AG09309 (cell line): ENCODE data around the gene KLHL21.

Experiments used
- DNase-seq: peaks from one replicate; pipeline ENCODE4 v3.0.0-alpha.2; 2010; ENCODE audit warnings: low read depth
- H3K4me3 ChIP-seq: 2 replicates; pipeline ENCODE4 v1.5.1; 2011; ENCODE audit warnings: mild to moderate bottlenecking, low read depth, low read length, moderate library complexity; ENCODE audit not compliant: control insufficient read depth
- TF ChIP-seq, protein P1 (sequence below): IDR thresholded peaks from 2 replicates; pipeline ENCODE4 v1.5.1; 2011; ENCODE audit warnings: mild to moderate bottlenecking, low read depth, low read length, inconsistent platforms; ENCODE audit not compliant: insufficient read depth, control insufficient read depth; ENCODE audit errors: missing control alignments

Gene KLHL21

DNA sequence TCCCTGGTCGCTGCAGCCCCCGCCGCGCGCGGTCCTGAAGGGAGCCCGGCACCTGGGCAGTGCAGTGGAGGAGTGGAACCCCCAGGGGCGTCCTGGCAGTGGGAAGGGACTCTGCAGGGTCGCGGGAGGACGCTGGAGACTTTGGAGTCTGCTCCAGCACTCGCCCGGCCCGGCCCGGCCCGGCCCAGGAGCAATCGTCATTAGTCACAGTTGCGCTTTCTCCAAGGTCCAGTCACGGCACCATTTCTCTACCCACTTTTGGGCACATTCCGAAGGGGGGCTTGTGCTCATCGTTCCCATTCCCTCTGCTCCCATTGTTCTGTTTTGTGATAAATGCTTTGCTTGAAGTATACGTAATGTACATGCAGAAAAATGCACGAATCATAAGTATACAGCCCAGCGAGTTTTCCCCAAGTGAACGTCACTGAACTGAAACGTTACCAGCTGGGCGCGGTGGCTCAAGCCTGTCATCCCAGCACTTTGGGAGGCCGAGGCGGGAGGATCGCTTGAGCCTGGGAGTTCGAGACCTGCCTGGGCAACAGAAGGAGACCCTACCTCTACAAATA, 23.0 kb upstream of the KLHL21 start:
- H3K4me3 ChIP-seq: peak overlapping the region; percentile 67
- DNase-seq: no peak
- TF ChIP-seq, protein P1, sequence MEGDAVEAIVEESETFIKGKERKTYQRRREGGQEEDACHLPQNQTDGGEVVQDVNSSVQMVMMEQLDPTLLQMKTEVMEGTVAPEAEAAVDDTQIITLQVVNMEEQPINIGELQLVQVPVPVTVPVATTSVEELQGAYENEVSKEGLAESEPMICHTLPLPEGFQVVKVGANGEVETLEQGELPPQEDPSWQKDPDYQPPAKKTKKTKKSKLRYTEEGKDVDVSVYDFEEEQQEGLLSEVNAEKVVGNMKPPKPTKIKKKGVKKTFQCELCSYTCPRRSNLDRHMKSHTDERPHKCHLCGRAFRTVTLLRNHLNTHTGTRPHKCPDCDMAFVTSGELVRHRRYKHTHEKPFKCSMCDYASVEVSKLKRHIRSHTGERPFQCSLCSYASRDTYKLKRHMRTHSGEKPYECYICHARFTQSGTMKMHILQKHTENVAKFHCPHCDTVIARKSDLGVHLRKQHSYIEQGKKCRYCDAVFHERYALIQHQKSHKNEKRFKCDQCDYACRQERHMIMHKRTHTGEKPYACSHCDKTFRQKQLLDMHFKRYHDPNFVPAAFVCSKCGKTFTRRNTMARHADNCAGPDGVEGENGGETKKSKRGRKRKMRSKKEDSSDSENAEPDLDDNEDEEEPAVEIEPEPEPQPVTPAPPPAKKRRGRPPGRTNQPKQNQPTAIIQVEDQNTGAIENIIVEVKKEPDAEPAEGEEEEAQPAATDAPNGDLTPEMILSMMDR: no peak

DNA sequence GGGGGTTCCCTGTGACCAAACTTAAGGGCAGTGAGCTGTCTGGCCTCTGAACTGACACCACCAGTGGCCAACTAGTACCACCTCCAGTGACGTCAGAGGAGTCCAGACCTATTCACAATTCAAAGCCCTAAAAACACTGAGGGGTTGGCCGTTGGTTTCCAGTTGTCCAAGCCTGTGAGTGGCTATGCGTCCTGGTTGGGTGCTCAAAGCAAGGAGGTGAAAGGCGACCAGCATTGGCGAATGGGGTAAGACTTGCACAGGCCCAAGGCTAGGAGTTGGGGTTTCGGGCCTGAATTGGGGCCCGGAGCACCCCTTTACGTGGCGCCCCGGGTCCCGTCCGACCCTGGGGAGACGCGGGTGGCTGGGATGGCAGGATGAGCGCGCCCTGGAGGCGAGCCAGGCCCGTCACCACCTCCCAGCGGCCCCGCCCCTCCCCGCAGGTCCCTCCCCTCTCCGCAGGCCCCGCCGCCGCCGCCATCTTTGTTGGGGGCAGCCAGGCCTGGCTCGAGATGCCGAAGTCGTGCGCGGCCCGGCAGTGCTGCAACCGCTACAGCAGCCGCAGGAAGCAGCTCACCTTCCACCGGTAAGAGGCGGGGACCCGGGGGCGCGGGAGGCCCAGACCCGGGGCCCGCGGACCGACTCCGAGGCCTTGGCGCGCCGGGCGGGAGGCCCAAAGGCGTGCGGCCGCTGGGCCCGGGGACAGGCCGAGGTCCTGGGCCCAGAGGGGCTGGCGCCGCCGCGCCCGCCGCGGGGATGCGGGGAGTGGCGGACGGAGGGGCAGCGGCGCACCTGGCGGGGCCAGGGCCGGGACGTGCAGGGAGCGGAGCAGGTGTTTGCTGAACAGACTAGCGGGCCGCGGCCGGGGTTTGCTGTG, 22.3 kb upstream of the KLHL21 start, which contains the start of gene THAP3:
THAP3 (plus strand) TSS at position 159 of the 874 bp plus-strand sequence; CDS start at position 510, 351 bp downstream.
- peak within 1 kb of the TSS; percentile 67 for H3K4me3 ChIP-seq
- DNase-seq: no peak
- TF ChIP-seq, protein P1: no peak

DNA sequence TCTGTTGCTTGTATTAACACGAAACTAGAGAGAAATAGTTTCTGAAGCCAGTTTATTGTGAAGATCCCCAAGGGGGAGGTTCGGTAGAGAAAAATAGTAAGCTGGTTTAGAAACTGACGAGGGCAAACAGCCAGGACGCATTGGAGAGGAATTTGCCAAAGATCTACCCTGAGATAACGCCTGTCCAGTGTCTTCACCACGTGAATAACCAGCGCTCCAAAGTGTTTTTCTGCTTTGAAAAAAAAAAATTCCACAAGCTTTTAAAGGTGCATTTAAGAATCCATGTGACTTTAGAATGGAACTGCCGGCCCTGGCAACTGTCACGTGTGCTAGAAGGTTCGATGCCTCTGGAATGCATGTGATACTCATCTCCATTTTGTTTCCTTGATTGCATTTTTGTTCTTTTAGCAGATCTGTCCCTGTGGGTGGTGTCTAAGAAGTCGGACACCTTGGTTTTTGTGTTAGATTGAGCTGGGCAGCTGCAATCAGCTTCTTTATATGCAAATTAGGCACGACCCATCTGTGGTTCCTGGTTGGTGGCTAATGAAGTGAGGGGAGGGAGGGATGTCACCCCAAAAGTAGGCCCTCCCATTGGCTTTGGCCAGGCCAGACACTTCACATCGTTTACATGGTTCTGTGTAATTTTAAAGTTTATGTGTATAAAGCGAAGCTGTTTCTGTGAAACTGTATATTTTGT, 20.7 kb upstream of the KLHL21 start:
- DNase-seq: no peak
- TF ChIP-seq, protein P1: no peak
- no peak overlapping the region for H3K4me3 ChIP-seq

GRCh38 chr1:6622396-6623152, 19.9 kb upstream of the KLHL21 start:
- TF ChIP-seq, protein P1: no peak
- no peak overlapping the region for H3K4me3 ChIP-seq
- DNase-seq: no peak

GRCh38 chr1:6621429-6622391, 19.0 kb upstream of the KLHL21 start:
- H3K4me3 ChIP-seq: no peak overlapping the region
- no peak for DNase-seq
- TF ChIP-seq, protein P1: no peak
